NCI-H146 (cell line): ENCODE results near the gene FKBP2.
A peak's percentile ranks its signal among the peaks of the same experiment; 100 is the strongest.
"Not testable (repeated sequence)": the region's sequence is repeated elsewhere in the genome, so short reads cannot be mapped to it uniquely, and the experiment has no call there.

Experiments used
- DNase-seq: peaks from one replicate; lab custom pipeline; 2025; lab: John Stamatoyannopoulos, UW

Gene FKBP2

DNA sequence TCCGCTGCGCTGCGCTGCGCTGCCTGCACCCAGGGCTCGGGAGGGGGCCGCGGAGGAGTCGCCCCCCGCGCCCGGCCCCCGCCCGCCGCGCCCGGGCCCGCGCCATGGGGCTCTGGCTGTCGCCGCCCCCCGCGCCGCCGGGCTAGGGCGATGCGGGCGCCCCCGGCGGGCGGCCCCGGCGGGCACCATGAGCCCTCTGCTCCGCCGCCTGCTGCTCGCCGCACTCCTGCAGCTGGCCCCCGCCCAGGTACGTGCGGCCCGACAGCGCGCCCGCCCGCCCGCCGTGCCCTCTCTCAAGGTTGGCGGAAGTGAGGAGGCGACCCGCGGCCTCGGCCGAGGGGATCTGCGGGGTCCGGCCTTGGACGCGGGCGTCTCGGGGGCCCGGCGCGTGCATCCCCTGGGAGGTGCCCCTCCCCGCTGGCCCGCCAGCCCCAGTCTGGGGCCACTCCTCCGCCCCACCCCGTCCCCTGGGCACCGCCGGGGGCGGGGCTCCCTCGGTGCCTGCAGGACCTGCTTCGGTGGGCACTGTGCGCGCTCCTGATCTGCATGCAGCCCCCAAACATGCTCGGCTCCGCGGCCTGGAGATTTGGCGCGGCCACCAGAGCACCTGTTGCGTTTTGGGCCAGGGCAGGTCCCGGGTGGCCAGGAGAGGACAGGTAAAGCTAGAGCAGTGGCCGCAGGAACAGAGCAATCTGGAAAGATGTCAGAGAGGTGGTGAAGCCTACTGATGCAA lies 6.1 kb upstream of the FKBP2 start:
- DNase-seq, result peak; percentile 63

DNA sequence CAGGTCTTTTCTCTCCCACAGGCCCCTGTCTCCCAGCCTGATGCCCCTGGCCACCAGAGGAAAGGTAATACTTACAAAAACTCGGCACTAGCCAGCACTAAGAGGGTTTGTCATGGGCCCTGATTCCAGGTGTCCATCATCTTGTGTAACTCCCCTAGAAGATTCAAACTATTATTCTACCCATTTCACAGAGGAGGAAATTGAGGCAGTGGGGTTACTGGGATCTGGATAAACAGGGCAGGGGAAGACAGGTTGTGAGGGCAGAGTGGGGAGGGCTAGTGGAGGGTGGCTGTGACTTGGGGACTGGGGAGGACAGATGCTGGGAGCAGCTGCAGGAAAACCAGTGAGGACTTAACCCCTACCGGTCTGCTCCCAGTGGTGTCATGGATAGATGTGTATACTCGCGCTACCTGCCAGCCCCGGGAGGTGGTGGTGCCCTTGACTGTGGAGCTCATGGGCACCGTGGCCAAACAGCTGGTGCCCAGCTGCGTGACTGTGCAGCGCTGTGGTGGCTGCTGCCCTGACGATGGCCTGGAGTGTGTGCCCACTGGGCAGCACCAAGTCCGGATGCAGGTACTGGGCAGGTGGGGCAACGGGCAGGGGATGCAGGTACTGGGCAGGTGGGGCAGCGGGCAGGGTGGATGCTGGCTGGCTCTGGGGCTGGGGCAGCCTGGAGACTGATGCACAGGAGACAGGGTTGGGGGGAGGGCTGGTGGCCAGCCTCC lies 5.3 kb upstream of the FKBP2 start:
- no peak for DNase-seq

DNA sequence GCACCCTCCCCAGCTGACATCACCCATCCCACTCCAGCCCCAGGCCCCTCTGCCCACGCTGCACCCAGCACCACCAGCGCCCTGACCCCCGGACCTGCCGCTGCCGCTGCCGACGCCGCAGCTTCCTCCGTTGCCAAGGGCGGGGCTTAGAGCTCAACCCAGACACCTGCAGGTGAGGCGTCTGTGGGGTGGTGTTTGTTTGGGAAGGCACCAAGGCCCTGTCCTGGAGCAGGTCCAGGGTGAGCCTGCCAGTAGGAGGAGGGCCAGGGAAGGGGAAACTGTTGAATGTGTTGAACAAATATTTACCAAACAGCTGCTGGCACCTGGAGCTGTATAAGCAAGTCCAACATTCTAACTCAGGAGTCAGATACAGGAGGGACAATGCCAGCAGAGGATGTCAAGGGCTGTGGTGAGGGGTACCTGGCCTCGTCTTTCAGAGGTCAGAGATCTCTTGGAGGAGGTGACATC lies 3.4 kb upstream of the FKBP2 start:
- peak; percentile 96 for DNase-seq

DNA sequence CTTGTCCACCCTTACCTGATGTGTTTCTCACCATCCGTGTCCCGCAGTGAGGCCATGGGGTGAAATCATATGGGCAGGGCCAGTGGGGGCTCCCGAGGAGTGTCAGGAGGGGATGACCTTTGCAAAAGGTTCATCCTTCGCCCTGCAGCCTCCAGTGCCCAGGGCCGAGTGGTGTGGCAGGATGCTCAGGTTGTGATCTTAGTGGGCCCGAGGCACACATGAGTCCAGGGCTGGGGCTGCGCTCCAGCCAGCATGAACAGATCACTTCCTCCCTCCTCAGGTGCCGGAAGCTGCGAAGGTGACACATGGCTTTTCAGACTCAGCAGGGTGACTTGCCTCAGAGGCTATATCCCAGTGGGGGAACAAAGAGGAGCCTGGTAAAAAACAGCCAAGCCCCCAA lies 2.8 kb upstream of the FKBP2 start:
- peak; percentile 59 for DNase-seq

DNA sequence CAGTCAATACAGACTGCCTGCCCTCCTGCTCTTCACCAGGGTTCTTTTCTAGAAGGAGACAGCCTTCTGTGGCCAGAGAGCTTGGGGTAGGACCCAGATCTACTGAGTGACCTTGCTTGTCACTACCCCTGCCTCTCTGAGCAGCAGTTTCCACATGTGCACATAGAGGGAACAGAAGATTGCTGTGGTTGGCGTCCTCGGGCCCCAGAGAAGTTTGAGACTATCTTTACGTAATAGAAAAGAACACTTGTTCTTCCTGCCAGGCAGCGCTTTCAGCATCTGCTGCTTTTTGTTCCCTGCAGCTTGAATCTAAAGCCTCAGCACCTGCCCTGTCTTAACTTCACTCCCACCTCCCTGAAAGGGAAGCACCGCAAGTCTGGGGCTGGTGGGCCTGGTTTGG lies 1.9 kb upstream of the FKBP2 start:
- no peak for DNase-seq

DNA sequence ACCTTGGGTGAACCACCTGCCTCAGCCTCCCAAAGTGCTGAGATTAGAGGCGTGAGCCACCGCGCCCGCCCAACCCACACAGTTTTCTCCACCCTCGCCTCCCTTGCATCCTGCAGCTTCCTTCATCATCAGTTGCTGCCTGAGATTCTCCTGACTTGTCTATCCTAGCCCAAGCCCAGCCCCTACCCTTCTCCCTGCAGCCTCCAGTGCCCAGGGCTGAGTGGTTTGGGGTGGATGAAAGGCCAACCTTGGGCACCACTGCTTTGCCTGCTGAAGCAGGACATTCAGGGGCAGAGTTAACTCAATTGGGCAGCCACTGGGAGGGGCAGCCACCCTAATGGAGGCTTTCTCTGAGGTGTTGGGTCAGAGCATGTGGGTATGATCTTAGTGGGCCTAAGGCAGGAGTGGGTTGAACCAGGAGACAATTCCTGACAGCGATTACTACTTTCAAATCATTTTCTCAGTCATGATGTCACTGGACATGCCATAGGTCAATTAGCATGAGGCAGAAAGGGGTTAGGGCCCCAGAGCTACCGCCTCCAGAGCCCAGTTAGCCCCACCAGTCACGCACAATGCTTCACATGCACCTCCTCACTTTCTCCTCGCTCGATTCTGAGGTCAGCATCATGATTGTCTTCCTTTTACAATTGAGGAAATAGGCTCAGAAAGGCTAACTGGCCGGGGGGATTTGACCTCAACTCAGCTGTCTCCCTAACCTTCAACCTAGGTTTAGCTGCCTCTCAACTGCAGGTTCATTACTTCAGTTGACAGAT lies 1.0 kb upstream of the FKBP2 start:
- peak; percentile 46 for DNase-seq

DNA sequence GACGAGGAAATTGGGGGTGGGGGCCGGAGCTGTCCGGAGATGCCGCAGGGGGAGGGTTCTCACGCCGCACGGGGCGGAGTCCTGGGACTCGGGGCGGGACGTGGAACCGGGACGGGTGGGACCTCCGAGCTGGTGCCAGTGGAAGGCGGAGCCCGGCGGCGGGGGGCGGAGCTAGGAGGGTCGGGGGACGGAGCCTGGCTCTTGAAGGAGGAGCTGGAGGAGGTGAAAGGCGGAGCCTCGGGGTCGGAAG lies 271 bp downstream of the FKBP2 start:
- DNase-seq, result peak; percentile 99

DNA sequence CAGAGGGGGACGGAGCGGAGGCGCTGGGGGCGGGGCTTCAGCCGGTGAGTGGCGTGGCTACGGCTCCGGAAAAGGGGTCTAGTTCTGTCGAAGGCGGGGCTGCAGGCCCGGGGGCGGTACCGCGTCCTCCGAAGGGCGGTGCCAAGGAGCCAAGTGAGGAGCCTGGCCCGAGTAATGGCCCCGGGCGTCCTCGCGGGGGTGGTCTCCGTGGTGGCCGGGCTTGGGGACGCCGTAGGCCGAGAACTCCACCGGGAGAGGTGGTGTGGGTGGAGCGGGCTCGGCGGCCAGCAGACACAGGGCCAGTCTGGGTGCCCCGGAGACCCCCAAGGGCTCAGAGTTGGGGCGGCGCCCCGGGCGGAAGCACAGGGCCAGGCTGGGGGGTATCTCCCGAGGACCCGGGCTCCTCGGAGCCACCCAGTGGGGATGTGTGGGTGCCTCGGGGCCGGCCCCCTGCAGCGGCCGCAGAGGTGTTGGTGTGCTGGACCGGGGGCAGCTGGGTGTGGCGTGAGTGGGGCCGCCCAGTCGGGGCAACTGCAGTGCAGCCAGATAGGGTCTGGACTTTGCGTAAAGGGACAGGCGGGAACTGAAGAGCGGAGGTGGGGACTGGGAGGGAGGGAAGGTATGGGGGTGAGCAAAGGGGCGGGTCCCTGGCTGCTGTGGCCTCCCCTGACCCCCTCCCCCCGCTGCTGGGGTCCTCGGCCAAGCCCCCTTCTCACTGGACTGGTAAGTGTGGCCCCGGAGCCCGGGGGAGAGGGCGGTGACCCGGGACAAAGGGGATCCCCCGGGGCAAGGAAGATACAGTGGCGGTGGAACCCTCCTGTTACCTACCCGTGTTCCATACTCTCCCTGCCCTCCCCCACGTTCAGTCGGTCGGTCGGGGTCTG lies 838 bp downstream of the FKBP2 start:
- peak; percentile 71 for DNase-seq

DNA sequence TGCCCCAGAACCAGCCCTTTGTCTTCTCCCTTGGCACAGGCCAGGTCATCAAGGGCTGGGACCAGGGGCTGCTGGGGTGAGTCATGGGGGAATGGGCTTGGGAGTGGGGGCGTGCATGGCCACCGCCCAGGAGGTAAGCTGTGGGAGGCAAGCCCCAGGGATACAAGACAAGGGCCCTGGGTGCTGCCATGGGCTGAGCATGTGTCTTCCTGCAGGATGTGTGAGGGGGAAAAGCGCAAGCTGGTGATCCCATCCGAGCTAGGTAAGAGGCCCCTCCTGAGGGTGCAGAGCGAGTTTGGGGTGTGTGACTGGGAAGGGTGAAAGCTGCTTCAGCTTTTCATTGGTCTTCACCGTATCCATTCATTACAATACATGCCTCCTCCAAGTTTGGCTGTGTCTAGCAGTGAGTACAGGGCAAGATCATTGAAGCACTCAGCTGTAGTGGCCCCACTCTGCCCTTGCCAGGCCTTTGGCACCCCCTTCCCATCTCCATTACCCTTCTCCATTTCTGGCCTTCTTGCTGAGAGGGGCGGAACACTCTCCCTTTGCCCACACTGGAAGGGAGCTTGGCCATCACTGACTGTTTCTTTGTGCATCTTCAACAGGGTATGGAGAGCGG lies 2.5 kb downstream of the FKBP2 start:
- DNase-seq, result no peak

DNA sequence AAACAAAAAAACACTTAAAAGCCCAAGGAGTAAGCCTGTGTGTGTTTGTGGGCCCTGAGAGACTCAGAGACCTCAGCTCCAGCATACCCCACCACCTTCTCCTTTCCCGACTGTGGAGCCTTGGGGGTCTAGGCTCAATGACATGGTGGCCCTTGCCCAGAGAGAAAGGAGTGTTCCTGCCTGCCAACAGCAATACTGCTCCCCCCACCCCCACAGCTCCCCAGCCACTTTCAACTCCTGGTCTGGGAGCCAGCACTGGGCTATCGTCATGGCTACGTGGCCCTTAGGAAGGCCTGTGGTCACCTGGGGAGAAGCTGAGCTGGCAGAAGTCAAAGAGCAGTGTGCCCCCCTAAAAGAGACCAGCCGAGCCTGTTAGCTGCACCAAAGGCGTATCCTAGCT lies 3.2 kb downstream of the FKBP2 start:
- no peak for DNase-seq

DNA sequence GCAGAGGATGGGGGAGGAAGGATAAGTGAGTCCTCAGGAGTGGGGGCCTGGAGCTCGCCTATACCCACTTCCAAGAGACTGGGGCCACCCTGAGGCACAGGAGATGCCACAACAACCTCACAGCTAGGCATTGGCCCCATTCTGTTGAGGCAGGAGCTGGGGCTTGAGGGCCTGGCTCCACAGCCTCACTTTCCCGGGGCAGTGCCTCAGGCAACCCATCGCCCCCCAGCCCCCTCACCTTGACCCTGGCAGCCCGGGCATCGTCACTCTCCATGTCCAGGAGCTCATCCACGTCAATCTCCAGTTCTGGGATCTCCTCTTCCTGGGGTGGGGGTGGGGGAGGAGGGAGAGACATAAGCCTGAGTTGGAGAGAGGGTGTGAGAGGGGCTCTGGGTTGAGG lies 4.1 kb downstream of the FKBP2 start:
- DNase-seq, result no peak

DNA sequence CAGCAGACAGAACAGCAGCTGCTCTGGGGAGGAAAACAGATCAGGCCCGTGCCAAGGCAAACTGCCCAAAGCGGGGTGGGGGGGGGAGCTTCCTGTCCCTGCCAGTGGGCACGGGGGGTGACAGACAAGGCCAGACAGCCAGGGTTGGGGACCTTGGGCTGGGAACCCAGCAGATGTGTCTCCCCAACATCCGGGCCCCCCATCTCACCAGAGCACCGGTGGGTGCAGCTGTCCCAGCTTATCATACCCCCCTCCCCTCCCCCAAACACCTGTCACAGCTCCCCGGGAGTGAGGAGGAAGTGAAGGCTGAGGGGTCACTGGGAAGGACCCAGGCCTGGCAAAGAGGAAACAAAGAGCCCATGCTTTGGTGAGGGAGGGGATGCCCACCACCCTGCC lies 4.5 kb downstream of the FKBP2 start:
- no peak for DNase-seq

DNA sequence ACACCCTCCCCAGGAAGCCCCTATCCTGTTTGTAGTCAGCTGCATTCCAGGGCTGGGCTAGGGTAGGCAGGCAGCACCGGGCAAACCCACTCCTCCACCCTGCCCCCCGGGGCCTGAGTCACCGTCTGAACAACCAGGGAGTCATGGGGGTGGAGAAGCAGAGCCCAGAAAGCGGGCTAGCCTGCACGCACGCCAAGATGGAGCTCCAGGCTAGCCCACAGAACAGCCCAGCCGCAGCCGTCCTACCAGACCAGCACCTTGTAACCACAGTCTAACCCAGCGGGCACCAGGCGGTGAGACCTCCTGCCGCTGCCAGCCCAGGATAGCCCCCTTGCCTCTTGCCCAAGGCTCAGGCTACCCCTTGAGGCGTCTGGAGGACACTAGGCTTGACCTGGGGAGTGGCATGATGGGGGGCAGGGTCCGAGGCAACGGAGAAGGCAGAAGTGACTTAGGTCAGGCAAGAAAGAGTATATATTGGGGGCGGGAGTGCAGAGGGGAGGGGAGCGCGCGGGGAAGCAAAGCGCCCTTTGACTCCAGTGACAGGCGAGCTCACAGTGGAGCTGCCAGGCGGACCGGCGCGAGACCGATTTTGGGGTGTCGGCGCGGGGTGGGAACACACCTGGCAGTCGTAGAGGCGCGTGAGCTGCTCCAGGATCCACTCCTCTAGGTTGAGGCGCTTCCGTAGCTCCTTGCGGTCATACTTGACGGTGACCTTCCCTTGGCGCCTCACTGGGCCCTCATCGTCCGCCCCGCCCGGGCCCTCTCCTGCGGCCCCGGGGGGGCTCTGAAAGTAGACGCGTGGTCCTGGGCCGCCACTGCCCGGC lies 5.1 kb downstream of the FKBP2 start:
- peak; percentile 60 for DNase-seq

DNA sequence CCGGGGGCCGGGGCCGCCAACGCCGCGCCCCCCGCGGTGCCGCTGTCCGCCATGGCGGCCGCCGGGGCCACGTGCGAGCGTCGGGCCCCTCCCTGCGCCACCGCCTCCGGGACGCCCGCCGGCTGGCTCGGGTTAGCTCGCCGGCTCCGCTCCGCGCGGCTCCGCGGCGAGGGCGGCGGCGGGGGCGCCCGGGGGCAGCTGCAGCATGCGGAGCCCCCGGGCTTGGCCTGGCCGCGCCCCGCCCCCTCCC lies 5.7 kb downstream of the FKBP2 start:
- not testable (repeated sequence) for DNase-seq

DNA sequence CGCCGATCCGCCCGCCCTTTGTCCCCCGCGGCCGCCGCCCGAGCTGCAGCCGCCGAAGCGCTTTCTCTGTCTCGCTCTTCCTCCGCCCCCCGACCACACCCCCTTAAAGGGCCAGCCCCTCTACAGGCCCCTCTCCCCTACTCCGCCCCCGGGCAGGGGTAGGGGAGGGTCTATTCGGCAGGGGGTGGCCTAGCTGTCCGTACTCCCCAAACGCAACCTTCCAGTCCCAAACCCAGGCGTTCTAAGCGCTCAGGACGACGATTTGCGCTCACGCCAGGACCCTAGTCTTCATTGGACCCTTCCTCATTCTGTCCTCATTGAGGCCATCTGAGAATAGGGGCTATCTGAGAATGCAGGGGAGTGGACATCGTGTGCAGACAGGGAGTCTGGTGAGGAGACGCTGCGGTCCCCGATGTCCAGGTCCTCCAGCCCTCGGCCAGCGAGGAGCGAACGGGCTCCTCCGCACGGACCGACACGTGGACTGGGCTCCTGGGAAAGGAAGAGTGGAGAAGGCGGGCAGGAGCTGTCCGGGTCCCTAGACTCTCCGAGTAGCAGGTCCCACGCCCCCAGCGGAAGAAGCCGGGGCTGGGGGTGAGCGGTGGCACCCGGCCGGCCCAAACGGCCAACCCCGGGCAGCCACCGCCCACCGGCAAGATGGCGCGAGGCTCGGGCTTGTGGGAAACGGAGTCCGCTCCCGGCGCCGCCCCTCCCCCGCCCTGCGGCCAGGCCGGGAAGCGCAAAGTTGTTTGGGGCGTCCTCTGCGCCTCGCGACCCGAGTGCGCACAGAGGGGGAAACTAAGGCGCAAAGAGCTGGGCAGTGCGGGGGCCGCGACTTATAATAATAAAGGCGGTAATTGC lies 6.2 kb downstream of the FKBP2 start, which contains the start of gene PPP1R14B:
Gene PPP1R14B (minus strand): TSS at position 73 of the 858 bp plus-strand sequence. CDS start 270 bp downstream, outside the sequence.
- peak; percentile 93 for DNase-seq

DNA sequence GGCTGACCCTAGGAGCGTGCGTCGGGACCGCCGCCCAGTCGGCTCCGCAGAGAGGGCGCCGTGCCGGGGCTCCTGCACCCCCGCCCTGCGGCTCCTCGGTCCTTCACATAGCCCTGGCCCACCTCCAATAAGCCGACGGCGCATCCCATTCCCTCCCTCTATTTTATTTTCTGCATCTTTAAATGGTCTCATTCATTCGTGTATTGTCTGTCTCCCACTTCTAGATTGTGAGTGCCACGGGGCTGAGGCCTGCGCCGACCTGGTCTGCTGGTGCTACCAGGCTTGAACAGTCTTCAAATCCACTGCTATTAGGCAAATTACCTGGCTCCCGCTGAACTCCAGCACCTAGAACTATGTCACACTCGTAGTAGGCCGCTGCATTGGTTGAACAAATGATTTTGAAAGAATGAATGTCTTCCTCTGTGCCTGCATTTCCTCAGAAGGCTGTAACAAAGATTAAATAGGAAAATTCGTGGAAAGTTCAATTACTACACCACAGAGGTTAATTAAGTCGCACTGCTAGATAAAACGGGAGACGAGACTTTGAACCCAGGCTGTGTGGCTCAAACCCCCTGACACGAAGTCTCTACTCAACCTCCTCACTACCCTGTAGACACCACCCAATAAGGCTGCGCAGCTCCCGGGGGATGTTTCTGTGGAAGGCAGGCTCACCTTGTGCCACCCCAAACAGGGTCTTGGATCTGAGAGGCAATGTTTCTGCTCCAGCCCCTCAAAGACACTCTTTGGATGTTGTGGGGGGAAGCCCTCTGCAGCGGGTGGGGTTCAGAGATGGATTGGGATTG lies 7.0 kb downstream of the FKBP2 start:
- DNase-seq, result peak; percentile 50

DNA sequence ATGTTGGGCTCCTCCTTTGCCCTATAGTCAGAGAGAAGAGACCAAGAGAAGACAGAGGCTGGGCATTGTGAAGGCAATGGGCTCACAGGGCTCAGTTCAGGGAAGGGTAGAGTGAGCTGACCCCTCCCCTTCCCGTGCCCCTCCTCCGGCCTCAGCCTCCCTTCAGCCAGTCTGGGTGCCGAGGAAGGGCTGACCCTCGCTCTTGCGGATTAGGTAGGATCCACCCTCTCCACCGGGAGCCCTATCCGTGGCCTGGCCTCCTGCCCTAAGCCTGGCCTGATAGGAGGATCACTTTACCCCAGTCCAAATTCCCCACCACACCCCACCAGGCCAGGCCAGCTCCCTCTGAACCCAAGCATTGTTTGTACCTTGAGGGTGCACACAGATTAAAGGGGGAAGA lies 7.7 kb downstream of the FKBP2 start:
- DNase-seq, result no peak

DNA sequence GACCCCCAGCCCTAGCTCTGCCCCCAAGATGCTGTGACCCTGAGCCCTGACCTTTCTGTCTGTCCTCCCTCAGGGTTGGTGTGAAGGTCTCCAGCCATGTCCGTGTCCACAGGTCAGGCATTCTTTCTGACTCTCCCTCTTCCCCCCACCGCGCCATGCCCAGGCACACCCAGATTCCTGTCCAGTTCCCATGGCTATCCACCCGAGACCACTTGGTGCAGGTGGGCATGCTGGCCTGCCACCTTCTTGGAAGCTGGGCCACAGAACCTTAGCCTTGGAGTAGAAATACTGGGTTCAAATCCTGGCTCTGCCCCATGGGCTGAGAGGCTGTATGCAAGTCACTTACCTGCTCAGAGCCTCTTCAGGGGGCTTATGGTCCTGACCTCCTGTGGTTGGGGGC lies 8.1 kb downstream of the FKBP2 start:
- DNase-seq, result no peak
